ENCODE data around the gene POFUT1.

GRCh38 chr20:32184961-32185603 is 22.6 kb upstream of the POFUT1 start:
- TF ChIP-seq NR3C1 (IDR thresholded peaks at IDR 0.05) (no peak), EP300 (IDR thresholded peaks at IDR 0.05) (no peak)

Measured in A549 (cell line).